PC-3 (cell line): ENCODE measurements around the gene CACNA1C.

Source experiments
- EZH2 ChIP-seq: fragments of 300-600 bp; sonication (generic); IDR thresholded peaks from one replicate; pipeline ENCODE4 v1.6.1; 2017; ENCODE audit warnings: antibody characterized with exemption, mild to moderate bottlenecking, low read length; ENCODE audit not compliant: unreplicated experiment
- TF ChIP-seq, protein P1 (sequence below): fragments of 300-600 bp; sonication (generic); conservative IDR thresholded peaks from 2 replicates; pipeline ENCODE4 v1.5.1; 2017; ENCODE audit warnings: antibody characterized with exemption, low read depth, mild to moderate bottlenecking, low read length

DNA sequence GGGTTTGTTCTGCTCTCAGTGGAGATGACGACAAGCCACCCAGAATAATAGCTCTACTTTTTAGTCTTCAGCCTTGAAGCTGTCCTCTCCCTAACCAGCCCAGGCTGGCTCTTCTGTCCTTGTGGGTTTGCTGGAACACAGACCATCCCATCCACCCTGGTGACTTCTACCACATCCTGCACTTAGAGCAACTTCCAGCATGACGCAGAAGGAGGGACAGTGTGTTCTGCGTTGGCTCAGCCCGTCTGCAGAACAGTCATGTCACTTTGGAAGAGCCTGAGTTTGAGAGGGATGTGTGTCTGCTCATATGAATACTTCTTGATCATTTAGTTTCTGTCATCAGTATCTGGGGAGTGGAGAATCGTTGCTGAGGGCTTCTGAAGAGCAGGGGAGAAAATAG is 198.0 kb downstream of the CACNA1C start:
- TF ChIP-seq EZH2: no peak
- TF ChIP-seq, protein P1, sequence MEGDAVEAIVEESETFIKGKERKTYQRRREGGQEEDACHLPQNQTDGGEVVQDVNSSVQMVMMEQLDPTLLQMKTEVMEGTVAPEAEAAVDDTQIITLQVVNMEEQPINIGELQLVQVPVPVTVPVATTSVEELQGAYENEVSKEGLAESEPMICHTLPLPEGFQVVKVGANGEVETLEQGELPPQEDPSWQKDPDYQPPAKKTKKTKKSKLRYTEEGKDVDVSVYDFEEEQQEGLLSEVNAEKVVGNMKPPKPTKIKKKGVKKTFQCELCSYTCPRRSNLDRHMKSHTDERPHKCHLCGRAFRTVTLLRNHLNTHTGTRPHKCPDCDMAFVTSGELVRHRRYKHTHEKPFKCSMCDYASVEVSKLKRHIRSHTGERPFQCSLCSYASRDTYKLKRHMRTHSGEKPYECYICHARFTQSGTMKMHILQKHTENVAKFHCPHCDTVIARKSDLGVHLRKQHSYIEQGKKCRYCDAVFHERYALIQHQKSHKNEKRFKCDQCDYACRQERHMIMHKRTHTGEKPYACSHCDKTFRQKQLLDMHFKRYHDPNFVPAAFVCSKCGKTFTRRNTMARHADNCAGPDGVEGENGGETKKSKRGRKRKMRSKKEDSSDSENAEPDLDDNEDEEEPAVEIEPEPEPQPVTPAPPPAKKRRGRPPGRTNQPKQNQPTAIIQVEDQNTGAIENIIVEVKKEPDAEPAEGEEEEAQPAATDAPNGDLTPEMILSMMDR: no peak
